ENCODE measurements around the gene FKBP1B.
"Not testable (repeated sequence)": the region's sequence is repeated elsewhere in the genome, so short reads cannot be mapped to it uniquely, and the experiment has no call there.

The FKBP1B gene

DNA sequence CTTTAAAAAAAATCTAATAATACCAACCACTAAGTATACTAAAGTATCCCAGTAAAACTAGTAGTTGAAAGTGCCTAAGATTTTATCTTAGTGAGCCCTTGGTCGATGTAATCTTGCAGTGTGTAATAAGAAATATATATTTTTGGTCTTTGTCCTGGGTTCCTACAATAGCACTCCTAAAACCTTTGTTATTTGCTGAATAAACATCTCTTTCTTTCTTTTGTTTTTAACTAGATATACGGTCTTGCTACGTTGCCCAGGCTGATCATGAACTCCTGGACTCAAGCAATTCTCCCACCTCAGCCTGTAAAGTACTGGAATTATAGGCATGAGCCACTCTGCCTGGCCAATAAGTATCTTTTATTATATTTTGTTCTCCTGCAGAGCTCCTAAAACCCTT is 37.5 kb downstream of the FKBP1B start:
- DNase-seq, result no peak
- Histone ChIP-seq H3K79me2 (ENCODE audit: low read length) (no peaks in the 10 kb centered on the region), H3K27ac (ENCODE audit: low read length) (no peak overlapping the region), H2AFZ (ENCODE audit: low read length) (no peak overlapping the region), H3K4me2 (ENCODE audit: low read depth, low read length) (no peak overlapping the region), H3F3A (ENCODE audit: insufficient read depth, low read length) (peaks cover 18% of the 10 kb centered on the region; the same call in 1 of the 2 replicates), H3K4me3 (ENCODE audit: low read length) (no peak overlapping the region), H3K9me2 (replicated peaks; ENCODE audit: insufficient read depth, low read length) (no peaks in the 10 kb centered on the region), H3K27me3 (replicated peaks; ENCODE audit: insufficient read depth, low read length) (no peaks in the 10 kb centered on the region), H3K9me3 (replicated peaks; ENCODE audit: insufficient read depth, low read length) (no peaks in the 10 kb centered on the region), H3K4me1 (ENCODE audit: low read length) (peaks cover 9% of the 10 kb centered on the region; the same call in 1 of the 2 replicates), H4K20me1 (ENCODE audit: insufficient read depth, low read length) (no peaks in the 10 kb centered on the region), H3K9ac (ENCODE audit: low read length) (no peak overlapping the region), H3K36me3 (replicated peaks; ENCODE audit: insufficient read depth, low read length) (no peaks in the 10 kb centered on the region)
- TF ChIP-seq EZH2phosphoT487 (IDR thresholded peaks at IDR 0.05; ENCODE audit: low read length) (no peak), EZH2 (optimal IDR thresholded peaks at IDR 0.05; ENCODE audit: low read depth, low read length) (no peak)
- TF ChIP-seq, protein P1, sequence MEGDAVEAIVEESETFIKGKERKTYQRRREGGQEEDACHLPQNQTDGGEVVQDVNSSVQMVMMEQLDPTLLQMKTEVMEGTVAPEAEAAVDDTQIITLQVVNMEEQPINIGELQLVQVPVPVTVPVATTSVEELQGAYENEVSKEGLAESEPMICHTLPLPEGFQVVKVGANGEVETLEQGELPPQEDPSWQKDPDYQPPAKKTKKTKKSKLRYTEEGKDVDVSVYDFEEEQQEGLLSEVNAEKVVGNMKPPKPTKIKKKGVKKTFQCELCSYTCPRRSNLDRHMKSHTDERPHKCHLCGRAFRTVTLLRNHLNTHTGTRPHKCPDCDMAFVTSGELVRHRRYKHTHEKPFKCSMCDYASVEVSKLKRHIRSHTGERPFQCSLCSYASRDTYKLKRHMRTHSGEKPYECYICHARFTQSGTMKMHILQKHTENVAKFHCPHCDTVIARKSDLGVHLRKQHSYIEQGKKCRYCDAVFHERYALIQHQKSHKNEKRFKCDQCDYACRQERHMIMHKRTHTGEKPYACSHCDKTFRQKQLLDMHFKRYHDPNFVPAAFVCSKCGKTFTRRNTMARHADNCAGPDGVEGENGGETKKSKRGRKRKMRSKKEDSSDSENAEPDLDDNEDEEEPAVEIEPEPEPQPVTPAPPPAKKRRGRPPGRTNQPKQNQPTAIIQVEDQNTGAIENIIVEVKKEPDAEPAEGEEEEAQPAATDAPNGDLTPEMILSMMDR (IDR thresholded peaks at IDR 0.05; ENCODE audit: low read length), result no peak

DNA sequence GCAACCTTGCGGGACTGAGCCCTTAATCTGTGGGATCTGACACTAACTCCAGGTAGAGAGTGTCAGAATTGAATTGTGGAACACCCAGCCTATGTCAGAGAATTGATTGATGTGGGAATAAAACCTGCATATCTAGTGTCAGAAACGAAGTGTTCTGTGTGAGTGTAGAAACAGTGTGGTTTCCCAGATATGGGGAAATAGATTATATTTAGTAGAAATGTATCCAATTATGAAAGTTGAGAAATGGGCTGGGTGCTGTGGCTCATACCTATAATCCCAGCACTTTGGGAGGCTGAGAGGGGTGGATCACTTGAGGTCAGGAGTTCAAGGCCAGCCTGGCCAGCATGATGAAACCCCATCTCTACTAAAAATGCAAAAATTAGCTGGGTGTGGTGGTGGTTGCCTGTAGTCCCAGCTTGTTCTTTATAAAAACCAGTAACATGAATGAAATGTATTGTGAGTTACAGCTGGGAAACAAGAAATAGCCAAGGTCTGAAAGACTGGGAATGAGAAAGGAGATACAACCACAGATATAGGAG is 39.3 kb downstream of the FKBP1B start:
- TF ChIP-seq EZH2phosphoT487 (IDR thresholded peaks at IDR 0.05; ENCODE audit: low read length) (no peak), EZH2 (optimal IDR thresholded peaks at IDR 0.05; ENCODE audit: low read depth, low read length) (no peak)
- TF ChIP-seq, protein P1 (IDR thresholded peaks at IDR 0.05; ENCODE audit: low read length), result no peak
- Histone ChIP-seq H3K36me3 (replicated peaks; ENCODE audit: insufficient read depth, low read length) (no peaks in the 10 kb centered on the region), H3K27ac (ENCODE audit: low read length) (no peak overlapping the region), H3K9ac (ENCODE audit: low read length) (no peak overlapping the region), H4K20me1 (ENCODE audit: insufficient read depth, low read length) (no peaks in the 10 kb centered on the region), H3F3A (ENCODE audit: insufficient read depth, low read length) (peaks cover 12% of the 10 kb centered on the region; the same call in 1 of the 2 replicates), H3K9me3 (replicated peaks; ENCODE audit: insufficient read depth, low read length) (no peaks in the 10 kb centered on the region), H3K4me3 (ENCODE audit: low read length) (no peak overlapping the region), H3K79me2 (ENCODE audit: low read length) (no peaks in the 10 kb centered on the region), H3K27me3 (replicated peaks; ENCODE audit: insufficient read depth, low read length) (no peaks in the 10 kb centered on the region), H3K9me2 (replicated peaks; ENCODE audit: insufficient read depth, low read length) (no peaks in the 10 kb centered on the region), H3K4me2 (ENCODE audit: low read depth, low read length) (no peak overlapping the region), H2AFZ (ENCODE audit: low read length) (no peak overlapping the region), H3K4me1 (ENCODE audit: low read length) (no peaks in the 10 kb centered on the region)
- DNase-seq, result no peak

DNA sequence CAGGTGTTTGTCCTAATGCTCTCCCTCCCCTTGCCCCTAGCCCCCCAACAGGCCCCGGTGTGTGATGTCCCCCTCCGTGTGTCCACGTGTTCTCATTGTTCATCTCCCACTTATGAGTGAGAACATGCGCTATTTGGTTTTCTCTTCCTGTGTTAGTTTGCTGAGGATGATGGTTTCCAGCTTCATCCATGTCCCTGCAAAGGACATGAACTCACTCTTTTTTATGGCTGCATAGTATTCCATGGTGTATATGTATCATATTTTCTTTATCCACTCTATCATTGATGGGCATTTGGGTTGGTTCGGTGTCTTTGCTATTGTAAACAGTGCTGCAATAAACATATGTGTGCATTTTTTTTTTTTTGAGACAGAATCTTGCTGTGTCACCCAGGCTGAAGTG is 43.7 kb downstream of the FKBP1B start:
- DNase-seq; H3K9me2 ChIP-seq (replicated peaks; ENCODE audit: insufficient read depth, low read length); H3K4me2 ChIP-seq (ENCODE audit: low read depth, low read length); H3K79me2 ChIP-seq (ENCODE audit: low read length); H3F3A ChIP-seq (ENCODE audit: insufficient read depth, low read length); H3K27ac ChIP-seq (ENCODE audit: low read length); H3K9me3 ChIP-seq (replicated peaks; ENCODE audit: insufficient read depth, low read length); H2AFZ ChIP-seq (ENCODE audit: low read length); H3K9ac ChIP-seq (ENCODE audit: low read length); H3K36me3 ChIP-seq (replicated peaks; ENCODE audit: insufficient read depth, low read length); H3K4me1 ChIP-seq (ENCODE audit: low read length); H3K4me3 ChIP-seq (ENCODE audit: low read length); H4K20me1 ChIP-seq (ENCODE audit: insufficient read depth, low read length); H3K27me3 ChIP-seq (replicated peaks; ENCODE audit: insufficient read depth, low read length): not testable (repeated sequence)

DNA sequence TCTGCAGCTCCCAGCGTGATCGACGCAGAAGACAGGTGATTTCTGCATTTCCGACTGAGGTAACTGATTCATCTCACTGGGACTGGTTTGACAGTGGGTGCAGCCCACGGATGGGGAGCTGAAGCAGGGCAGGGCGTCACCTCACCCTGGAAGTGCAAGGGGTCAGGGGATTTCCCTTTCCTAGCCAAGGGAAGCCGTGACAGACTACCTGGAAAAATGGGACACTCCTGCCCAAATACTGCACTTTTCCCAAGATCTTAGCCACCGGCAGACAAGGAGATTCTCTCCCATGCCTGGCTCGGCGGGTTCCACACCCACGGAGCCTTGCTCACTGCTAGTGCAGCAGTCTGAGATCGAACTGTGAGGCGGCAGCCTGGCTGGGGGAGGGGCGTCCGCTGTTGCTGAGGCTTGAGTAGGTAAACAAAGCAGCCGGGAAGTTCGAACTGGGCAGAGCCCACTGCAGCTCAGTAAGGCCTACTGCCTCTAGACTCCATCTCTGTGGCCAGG is 45.7 kb downstream of the FKBP1B start:
- not testable (repeated sequence) for H3K4me1 ChIP-seq (ENCODE audit: low read length); H3K9ac ChIP-seq (ENCODE audit: low read length); H3K4me3 ChIP-seq (ENCODE audit: low read length); H3K79me2 ChIP-seq (ENCODE audit: low read length); DNase-seq; H3F3A ChIP-seq (ENCODE audit: insufficient read depth, low read length); H3K36me3 ChIP-seq (replicated peaks; ENCODE audit: insufficient read depth, low read length); H3K27me3 ChIP-seq (replicated peaks; ENCODE audit: insufficient read depth, low read length); H2AFZ ChIP-seq (ENCODE audit: low read length); H3K27ac ChIP-seq (ENCODE audit: low read length); H4K20me1 ChIP-seq (ENCODE audit: insufficient read depth, low read length); H3K9me2 ChIP-seq (replicated peaks; ENCODE audit: insufficient read depth, low read length); H3K9me3 ChIP-seq (replicated peaks; ENCODE audit: insufficient read depth, low read length); H3K4me2 ChIP-seq (ENCODE audit: low read depth, low read length)

DNA sequence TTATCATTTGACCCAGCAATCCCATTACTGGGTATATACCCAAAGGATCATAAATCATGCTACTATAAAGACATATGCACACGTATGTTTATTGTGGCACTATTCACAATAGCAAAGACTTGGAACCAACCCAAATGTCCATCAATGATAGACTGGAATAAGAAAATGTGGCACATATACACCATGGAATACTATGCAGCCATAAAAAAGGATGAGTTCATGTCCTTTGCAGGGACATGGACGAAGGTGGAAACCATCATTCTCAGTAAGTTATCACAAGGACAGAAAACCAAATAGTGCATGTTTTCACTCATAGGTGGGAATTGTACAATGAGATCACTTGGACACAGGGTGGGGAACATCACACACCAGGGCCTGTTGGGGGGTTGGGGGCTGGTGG is 51.2 kb downstream of the FKBP1B start:
- not testable (repeated sequence) for H3K36me3 ChIP-seq (replicated peaks; ENCODE audit: insufficient read depth, low read length); H3F3A ChIP-seq (ENCODE audit: insufficient read depth, low read length)

More for the DNA sequence above, 51.2 kb downstream of the FKBP1B start:
- not testable (repeated sequence) for H3K9ac ChIP-seq (ENCODE audit: low read length); H3K27me3 ChIP-seq (replicated peaks; ENCODE audit: insufficient read depth, low read length); H3K9me2 ChIP-seq (replicated peaks; ENCODE audit: insufficient read depth, low read length); H2AFZ ChIP-seq (ENCODE audit: low read length); H3K9me3 ChIP-seq (replicated peaks; ENCODE audit: insufficient read depth, low read length); H4K20me1 ChIP-seq (ENCODE audit: insufficient read depth, low read length); DNase-seq; H3K4me2 ChIP-seq (ENCODE audit: low read depth, low read length); H3K79me2 ChIP-seq (ENCODE audit: low read length); H3K4me3 ChIP-seq (ENCODE audit: low read length); H3K4me1 ChIP-seq (ENCODE audit: low read length); H3K27ac ChIP-seq (ENCODE audit: low read length)
